SK-N-MC (cell line): Measurements from ENCODE around the gene RALGAPA2.

Source experiments
- EZH2 ChIP-seq: fragments of 200-600 bp; sonication (generic); IDR thresholded peaks from one replicate; pipeline ENCODE4 v1.6.1; 2017; ENCODE audit warnings: antibody characterized with exemption
- FOXP2 ChIP-seq: optimal IDR thresholded peaks from 2 replicates; pipeline ENCODE3; 2011; ENCODE audit warnings: mild to moderate bottlenecking, moderate library complexity; ENCODE audit not compliant: insufficient read depth; ENCODE audit errors: extremely low read length, control extremely low read depth
- POLR2AphosphoS5 ChIP-seq: IDR thresholded peaks from 2 replicates; pipeline ENCODE4 v1.6.1; 2012; ENCODE audit warnings: mild to moderate bottlenecking, low read depth, low read length, borderline replicate concordance

- no peak for TF ChIP-seq POLR2AphosphoS5
- TF ChIP-seq EZH2: no peak
- no peak for TF ChIP-seq FOXP2
Observed at GRCh38 chr20:20604357-20604756, 108.1 kb downstream of the RALGAPA2 start.
